HCT116 (cell line): ENCODE results near the gene IRF2BP2. TPM values are rescaled to one million over a fixed set of nuclear protein-coding genes. Genes with fewer than 3 reads are reported as not detected.
A peak's percentile ranks its signal among the peaks of the same experiment; 100 is the strongest.

Source experiments
- ATAC-seq: fragments of 200-7000 bp; cut with Tn5 transposase; 2 replicates; pipeline ENCODE4 v1.9.1; 2020; ENCODE audit warnings: mild to moderate bottlenecking, moderate library complexity
- BruUV-seq: library from RNA; stranded (reverse); fragments of 400-500 nt; replicated peaks from 2 replicates; lab custom pipeline; 2021; lab: Mats Ljungman, UMichigan
- CTCF ChIA-PET: fragments of 300-600 bp; sonication (Branson Sonifier 250); formaldehyde crosslinking; loops from one replicate; lab custom pipeline; 2021; ENCODE audit warnings: antibody characterized with exemption; lab: Charles Lee
- POLR2A ChIA-PET: fragments of 300-600, 350-600 bp; sonication (Branson Sonifier 250); formaldehyde crosslinking; loops from one replicate; lab custom pipeline; 2021; ENCODE audit warnings: antibody characterized with exemption; lab: Charles Lee
- RAD21 ChIA-PET, 2 experiments: fragments of 300-600 bp; sonication (Branson Sonifier 250); formaldehyde crosslinking; loops; one replicate each; lab custom pipeline; 2023; ENCODE audit warnings: low total read pairs in 2 of 2; ENCODE audit not compliant: uncharacterized antibody in 2 of 2, unreplicated experiment in 2 of 2, low non-redundant PET in 1 of 2; lab: Charles Lee
- DNase-seq: peaks from one replicate; pipeline ENCODE4 v3.0.0-alpha.2; 2010; ENCODE audit warnings: low read depth, low spot score
- H2AFZ ChIP-seq: fragments of 200-600 bp; shearing (Covaris generic), sonication (generic); 2 replicates; pipeline ENCODE4 v1.6.1; 2017; ENCODE audit warnings: low read depth, mixed run types, mixed read lengths, antibody characterized with exemption, low read length; ENCODE audit not compliant: poor library complexity, severe bottlenecking
- H3K27ac ChIP-seq: 2 replicates; pipeline ENCODE4 v1.5.1; 2012; ENCODE audit warnings: low read depth, low read length
- H3K27me3 ChIP-seq: fragments of 200-600 bp; sonication (generic); 2 replicates; pipeline ENCODE4 v1.6.1; 2016; ENCODE audit warnings: mixed run types, low read length, mixed read lengths; ENCODE audit not compliant: insufficient read depth
- H3K36me3 ChIP-seq, 2 experiments: fragments of 200-500 bp in 1 of 2; fragments of 200-600 bp in 1 of 2; sonication (Bioruptor generic) in 1 of 2; sonication (generic) in 1 of 2; 2 replicates each; pipeline versions ENCODE4 v1.5.1 to v1.6.1; 2014 to 2016; ENCODE audit warnings: low read length in 2 of 2, inconsistent platforms in 1 of 2, mixed read lengths in 1 of 2, mixed run types in 1 of 2; ENCODE audit not compliant: insufficient read depth in 2 of 2, control insufficient read depth in 1 of 2
- H3K4me1 ChIP-seq, 2 experiments: fragments of 200-600 bp in 1 of 2; sonication (generic) in 1 of 2; 2 replicates each; pipeline versions ENCODE4 v1.5.1 to v1.6.1; 2012 to 2017; ENCODE audit warnings: low read length in 2 of 2, inconsistent platforms in 1 of 2, mild to moderate bottlenecking in 1 of 2, mixed read lengths in 1 of 2, mixed run types in 1 of 2, moderate library complexity in 1 of 2; ENCODE audit not compliant: insufficient read depth in 2 of 2, control insufficient read depth in 1 of 2
- H3K4me2 ChIP-seq: fragments of 200-600 bp; sonication (generic); 2 replicates; pipeline ENCODE4 v1.6.1; 2017; ENCODE audit warnings: mixed run types, low read length, mixed read lengths
- H3K4me3 ChIP-seq, 2 experiments: fragments of 200-600 bp in 1 of 2; sonication (generic) in 1 of 2; replicated peaks in 1 of 2; 2 replicates each; pipeline ENCODE4 v1.5.1; 2011 to 2016; ENCODE audit warnings: low read length in 2 of 2, control low read depth in 1 of 2, low read depth in 1 of 2, mild to moderate bottlenecking in 1 of 2, mixed read lengths in 1 of 2, mixed run types in 1 of 2
- H3K79me2 ChIP-seq: fragments of 200-600 bp; sonication (generic); 2 replicates; pipeline ENCODE4 v1.6.1; 2017; ENCODE audit warnings: mild to moderate bottlenecking, mixed run types, low read length, moderate library complexity, mixed read lengths; ENCODE audit not compliant: insufficient read depth
- H3K9ac ChIP-seq: fragments of 200-600 bp; sonication (generic); 2 replicates; pipeline ENCODE4 v1.6.1; 2016; ENCODE audit warnings: low read length, mixed read lengths
- H3K9me2 ChIP-seq: fragments of 200-600 bp; sonication (generic), shearing (Covaris generic); 2 replicates; pipeline ENCODE4 v1.6.1; 2017; ENCODE audit warnings: mixed run types, mild to moderate bottlenecking, moderate library complexity; ENCODE audit not compliant: insufficient read depth
- H3K9me3 ChIP-seq, 2 experiments: fragments of 200-500 bp in 1 of 2; fragments of 200-600 bp in 1 of 2; sonication (Bioruptor generic) in 1 of 2; sonication (generic) in 1 of 2; 2 replicates each; pipeline ENCODE4 v1.6.1; 2014 to 2017; ENCODE audit warnings: low read length in 2 of 2, mixed read lengths in 2 of 2, inconsistent platforms in 1 of 2, low read depth in 1 of 2, mild to moderate bottlenecking in 1 of 2, mixed run types in 1 of 2, moderate library complexity in 1 of 2; ENCODE audit not compliant: control insufficient read depth in 1 of 2, insufficient read depth in 1 of 2
- H4K20me1 ChIP-seq: fragments of 200-600 bp; sonication (generic), shearing (Covaris generic); 2 replicates; pipeline ENCODE4 v1.6.1; 2017; ENCODE audit warnings: mixed run types, mild to moderate bottlenecking, moderate library complexity; ENCODE audit not compliant: insufficient read depth
- ATF3 ChIP-seq: IDR thresholded peaks from 2 replicates; pipeline ENCODE4 v1.6.1; 2012
- CBX3 ChIP-seq: IDR thresholded peaks from 2 replicates; pipeline ENCODE4 v1.6.1; 2012; ENCODE audit warnings: low read depth
- CEBPB ChIP-seq: IDR thresholded peaks from 2 replicates; pipeline ENCODE4 v1.6.1; 2012; ENCODE audit warnings: low read depth
- EGR1 ChIP-seq: IDR thresholded peaks from 2 replicates; pipeline ENCODE4 v1.6.1; 2012; ENCODE audit warnings: low read depth
- EZH2 ChIP-seq: fragments of 200-600 bp; sonication (generic); IDR thresholded peaks from 2 replicates; pipeline ENCODE4 v1.6.1; 2017; ENCODE audit warnings: antibody characterized with exemption, mixed run types
- EZH2phosphoT487 ChIP-seq: fragments of 200-600 bp; IDR thresholded peaks from 2 replicates; pipeline ENCODE4 v1.6.1; 2018; ENCODE audit warnings: antibody characterized with exemption, borderline replicate concordance
- FOSL1 ChIP-seq: IDR thresholded peaks from 2 replicates; pipeline ENCODE4 v1.6.1; 2012; ENCODE audit warnings: low read depth
- JUND ChIP-seq: IDR thresholded peaks from 2 replicates; pipeline ENCODE4 v1.6.1; 2012
- POLR2AphosphoS5 ChIP-seq: IDR thresholded peaks from 2 replicates; pipeline ENCODE4 v1.6.1; 2011; ENCODE audit warnings: mild to moderate bottlenecking, low read depth, low read length, moderate library complexity
- SRF ChIP-seq: IDR thresholded peaks from 2 replicates; pipeline ENCODE4 v1.6.1; 2012; ENCODE audit warnings: low read depth
- TCF7L2 ChIP-seq: IDR thresholded peaks from 2 replicates; pipeline ENCODE4 v1.7.0; 2011; ENCODE audit warnings: borderline replicate concordance, inconsistent platforms; ENCODE audit not compliant: insufficient read depth, insufficient read length; ENCODE audit errors: extremely low read depth
- YY1 ChIP-seq: IDR thresholded peaks from 2 replicates; pipeline ENCODE4 v1.6.1; 2011; ENCODE audit warnings: low read length, low read depth, moderate library complexity, mild to moderate bottlenecking; ENCODE audit not compliant: insufficient replicate concordance; ENCODE audit errors: extremely low read depth
- ZFX ChIP-seq: fragments of 450-650 bp; IDR thresholded peaks from 2 replicates; pipeline ENCODE4 v1.6.1; 2017
- ZNF274 ChIP-seq: fragments of 200-500 bp; sonication (Bioruptor generic); IDR thresholded peaks from 2 replicates; pipeline ENCODE4 v1.6.1; 2014; ENCODE audit warnings: mild to moderate bottlenecking, low read depth, low read length, inconsistent platforms
- intact Hi-C: fragments of 100-400 bp; cut with micrococcal nuclease; formaldehyde crosslinking; loops from 2 replicates; pipeline ENCODE4 v1.10.0; 2022
- total RNA-seq: library from RNA; stranded (reverse); gene quantifications from one replicate; pipeline ENCODE4 v1.2.1, GENCODE V29; 2021; ENCODE audit not compliant: unreplicated experiment
- TF ChIP-seq, protein P1 (sequence below): IDR thresholded peaks from 2 replicates; pipeline ENCODE4 v1.6.1; 2012
- TF ChIP-seq, protein P2 (sequence below): IDR thresholded peaks from 2 replicates; pipeline ENCODE4 v1.6.1; 2011; ENCODE audit warnings: mild to moderate bottlenecking, low read length, moderate library complexity; ENCODE audit not compliant: insufficient replicate concordance; ENCODE audit errors: extremely low read depth

The IRF2BP2 gene
- total RNA-seq, 1 experiment from 2014 or later, result 61.3 TPM

GRCh38 chr1:234617986-234618736 lies 8.2 kb upstream of the IRF2BP2 start:
- H3K36me3 ChIP-seq, result no peaks in the 10 kb centered on the region
- TF ChIP-seq EGR1 (no peak), FOSL1 (no peak), TCF7L2 (no peak), ATF3 (no peak), EZH2 (no peak), YY1 (no peak), EZH2phosphoT487 (no peak), JUND (no peak), ZFX (no peak), ZNF274 (no peak), POLR2AphosphoS5 (no peak), CBX3 (no peak), SRF (no peak), CEBPB (no peak)
- TF ChIP-seq, protein P1, sequence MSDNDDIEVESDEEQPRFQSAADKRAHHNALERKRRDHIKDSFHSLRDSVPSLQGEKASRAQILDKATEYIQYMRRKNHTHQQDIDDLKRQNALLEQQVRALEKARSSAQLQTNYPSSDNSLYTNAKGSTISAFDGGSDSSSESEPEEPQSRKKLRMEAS, result no peak
- TF ChIP-seq, protein P2, sequence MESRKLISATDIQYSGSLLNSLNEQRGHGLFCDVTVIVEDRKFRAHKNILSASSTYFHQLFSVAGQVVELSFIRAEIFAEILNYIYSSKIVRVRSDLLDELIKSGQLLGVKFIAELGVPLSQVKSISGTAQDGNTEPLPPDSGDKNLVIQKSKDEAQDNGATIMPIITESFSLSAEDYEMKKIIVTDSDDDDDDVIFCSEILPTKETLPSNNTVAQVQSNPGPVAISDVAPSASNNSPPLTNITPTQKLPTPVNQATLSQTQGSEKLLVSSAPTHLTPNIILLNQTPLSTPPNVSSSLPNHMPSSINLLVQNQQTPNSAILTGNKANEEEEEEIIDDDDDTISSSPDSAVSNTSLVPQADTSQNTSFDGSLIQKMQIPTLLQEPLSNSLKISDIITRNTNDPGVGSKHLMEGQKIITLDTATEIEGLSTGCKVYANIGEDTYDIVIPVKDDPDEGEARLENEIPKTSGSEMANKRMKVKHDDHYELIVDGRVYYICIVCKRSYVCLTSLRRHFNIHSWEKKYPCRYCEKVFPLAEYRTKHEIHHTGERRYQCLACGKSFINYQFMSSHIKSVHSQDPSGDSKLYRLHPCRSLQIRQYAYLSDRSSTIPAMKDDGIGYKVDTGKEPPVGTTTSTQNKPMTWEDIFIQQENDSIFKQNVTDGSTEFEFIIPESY, result no peak
- POLR2A ChIA-PET, result no interaction called here
- H3K4me1 ChIP-seq, result peaks cover 18 to 26% of the 10 kb centered on the region in 2 experiments
- RAD21 ChIA-PET, result no interaction called here
- ATAC-seq, result no peak
- CTCF ChIA-PET, result no interaction called here
- H3K9ac ChIP-seq, result no peak overlapping the region
- no peaks in the 10 kb centered on the region for H4K20me1 ChIP-seq
- BruUV-seq, result no TSS peak
- H3K4me3 ChIP-seq, result no peak overlapping the region
- no peaks in the 10 kb centered on the region for H3K79me2 ChIP-seq
- H3K27ac ChIP-seq, result peak overlapping the region; percentile 21; the same call in 1 of the 2 replicates
- H2AFZ ChIP-seq, result peak overlapping the region; percentile 52
- no peaks in the 10 kb centered on the region for H3K9me2 ChIP-seq
- intact Hi-C loops, result no loop called here
- no peak for DNase-seq
- H3K9me3 ChIP-seq, result no peaks in the 10 kb centered on the region
- no peaks in the 10 kb centered on the region for H3K27me3 ChIP-seq
- H3K4me2 ChIP-seq, result peak overlapping the region; percentile 5; the same call in 1 of the 2 replicates
